HL-60 (cell line): ENCODE results near the gene APBA2.

Source experiments
- CTCF ChIP-seq: IDR thresholded peaks from one replicate; pipeline ENCODE4 v1.5.1; 2011; ENCODE audit warnings: low read length, control low read depth, inconsistent platforms; ENCODE audit not compliant: insufficient read depth
- POLR2AphosphoS5 ChIP-seq: IDR thresholded peaks from 2 replicates; pipeline ENCODE4 v1.6.1; 2012; ENCODE audit warnings: low read depth
- SPI1 ChIP-seq: IDR thresholded peaks from 2 replicates; pipeline ENCODE4 v1.6.1; 2012; ENCODE audit warnings: low read depth, mild to moderate bottlenecking, borderline replicate concordance
- TF ChIP-seq, protein P1 (sequence below): IDR thresholded peaks from 2 replicates; pipeline ENCODE4 v1.6.1; 2012; ENCODE audit warnings: low read depth; ENCODE audit not compliant: insufficient replicate concordance

- TF ChIP-seq CTCF (no peak), POLR2AphosphoS5 (no peak), SPI1 (no peak)
- TF ChIP-seq, protein P1, sequence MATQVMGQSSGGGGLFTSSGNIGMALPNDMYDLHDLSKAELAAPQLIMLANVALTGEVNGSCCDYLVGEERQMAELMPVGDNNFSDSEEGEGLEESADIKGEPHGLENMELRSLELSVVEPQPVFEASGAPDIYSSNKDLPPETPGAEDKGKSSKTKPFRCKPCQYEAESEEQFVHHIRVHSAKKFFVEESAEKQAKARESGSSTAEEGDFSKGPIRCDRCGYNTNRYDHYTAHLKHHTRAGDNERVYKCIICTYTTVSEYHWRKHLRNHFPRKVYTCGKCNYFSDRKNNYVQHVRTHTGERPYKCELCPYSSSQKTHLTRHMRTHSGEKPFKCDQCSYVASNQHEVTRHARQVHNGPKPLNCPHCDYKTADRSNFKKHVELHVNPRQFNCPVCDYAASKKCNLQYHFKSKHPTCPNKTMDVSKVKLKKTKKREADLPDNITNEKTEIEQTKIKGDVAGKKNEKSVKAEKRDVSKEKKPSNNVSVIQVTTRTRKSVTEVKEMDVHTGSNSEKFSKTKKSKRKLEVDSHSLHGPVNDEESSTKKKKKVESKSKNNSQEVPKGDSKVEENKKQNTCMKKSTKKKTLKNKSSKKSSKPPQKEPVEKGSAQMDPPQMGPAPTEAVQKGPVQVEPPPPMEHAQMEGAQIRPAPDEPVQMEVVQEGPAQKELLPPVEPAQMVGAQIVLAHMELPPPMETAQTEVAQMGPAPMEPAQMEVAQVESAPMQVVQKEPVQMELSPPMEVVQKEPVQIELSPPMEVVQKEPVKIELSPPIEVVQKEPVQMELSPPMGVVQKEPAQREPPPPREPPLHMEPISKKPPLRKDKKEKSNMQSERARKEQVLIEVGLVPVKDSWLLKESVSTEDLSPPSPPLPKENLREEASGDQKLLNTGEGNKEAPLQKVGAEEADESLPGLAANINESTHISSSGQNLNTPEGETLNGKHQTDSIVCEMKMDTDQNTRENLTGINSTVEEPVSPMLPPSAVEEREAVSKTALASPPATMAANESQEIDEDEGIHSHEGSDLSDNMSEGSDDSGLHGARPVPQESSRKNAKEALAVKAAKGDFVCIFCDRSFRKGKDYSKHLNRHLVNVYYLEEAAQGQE: no peak
These were observed 249.0 kb downstream of the APBA2 start for GRCh38 chr15:29134641-29135308.
